ENCODE measurements around the gene ZNF787. TPM values are rescaled to one million over a fixed set of nuclear protein-coding genes. Genes with fewer than 3 reads are reported as not detected.
"Not testable (repeated sequence)": the region's sequence is repeated elsewhere in the genome, so short reads cannot be mapped to it uniquely, and the experiment has no call there.

Gene ZNF787
- total RNA-seq, 2 donors from 2014 or later = 13.4 to 18.7 TPM

- Histone ChIP-seq H3K4me1 (ENCODE audit: control insufficient read depth in 1 of 2, low read depth in 2 of 2) (peaks cover 0 to 6% of the 10 kb centered on the region in 2 donors), H3K36me3 (peaks cover 20% of the 10 kb centered on the region), H3K4me3 (no peak overlapping the region), H3K27me3 (replicated peaks; ENCODE audit: insufficient read depth) (no peaks in the 10 kb centered on the region), H3K27ac (no peak overlapping the region), H3K9me3 (no peaks in the 10 kb centered on the region)
- TF ChIP-seq, protein P1, sequence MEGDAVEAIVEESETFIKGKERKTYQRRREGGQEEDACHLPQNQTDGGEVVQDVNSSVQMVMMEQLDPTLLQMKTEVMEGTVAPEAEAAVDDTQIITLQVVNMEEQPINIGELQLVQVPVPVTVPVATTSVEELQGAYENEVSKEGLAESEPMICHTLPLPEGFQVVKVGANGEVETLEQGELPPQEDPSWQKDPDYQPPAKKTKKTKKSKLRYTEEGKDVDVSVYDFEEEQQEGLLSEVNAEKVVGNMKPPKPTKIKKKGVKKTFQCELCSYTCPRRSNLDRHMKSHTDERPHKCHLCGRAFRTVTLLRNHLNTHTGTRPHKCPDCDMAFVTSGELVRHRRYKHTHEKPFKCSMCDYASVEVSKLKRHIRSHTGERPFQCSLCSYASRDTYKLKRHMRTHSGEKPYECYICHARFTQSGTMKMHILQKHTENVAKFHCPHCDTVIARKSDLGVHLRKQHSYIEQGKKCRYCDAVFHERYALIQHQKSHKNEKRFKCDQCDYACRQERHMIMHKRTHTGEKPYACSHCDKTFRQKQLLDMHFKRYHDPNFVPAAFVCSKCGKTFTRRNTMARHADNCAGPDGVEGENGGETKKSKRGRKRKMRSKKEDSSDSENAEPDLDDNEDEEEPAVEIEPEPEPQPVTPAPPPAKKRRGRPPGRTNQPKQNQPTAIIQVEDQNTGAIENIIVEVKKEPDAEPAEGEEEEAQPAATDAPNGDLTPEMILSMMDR (IDR thresholded peaks at IDR 0.05) = no peak
- no peak for ATAC-seq (ENCODE audit: insufficient number of reproducible peaks, low FRiP score, low read depth)
- DNase-seq (ENCODE audit: low spot score) = no peak
Measured at GRCh38 chr19:56099638-56100539, 21.2 kb downstream of the ZNF787 start.

DNA sequence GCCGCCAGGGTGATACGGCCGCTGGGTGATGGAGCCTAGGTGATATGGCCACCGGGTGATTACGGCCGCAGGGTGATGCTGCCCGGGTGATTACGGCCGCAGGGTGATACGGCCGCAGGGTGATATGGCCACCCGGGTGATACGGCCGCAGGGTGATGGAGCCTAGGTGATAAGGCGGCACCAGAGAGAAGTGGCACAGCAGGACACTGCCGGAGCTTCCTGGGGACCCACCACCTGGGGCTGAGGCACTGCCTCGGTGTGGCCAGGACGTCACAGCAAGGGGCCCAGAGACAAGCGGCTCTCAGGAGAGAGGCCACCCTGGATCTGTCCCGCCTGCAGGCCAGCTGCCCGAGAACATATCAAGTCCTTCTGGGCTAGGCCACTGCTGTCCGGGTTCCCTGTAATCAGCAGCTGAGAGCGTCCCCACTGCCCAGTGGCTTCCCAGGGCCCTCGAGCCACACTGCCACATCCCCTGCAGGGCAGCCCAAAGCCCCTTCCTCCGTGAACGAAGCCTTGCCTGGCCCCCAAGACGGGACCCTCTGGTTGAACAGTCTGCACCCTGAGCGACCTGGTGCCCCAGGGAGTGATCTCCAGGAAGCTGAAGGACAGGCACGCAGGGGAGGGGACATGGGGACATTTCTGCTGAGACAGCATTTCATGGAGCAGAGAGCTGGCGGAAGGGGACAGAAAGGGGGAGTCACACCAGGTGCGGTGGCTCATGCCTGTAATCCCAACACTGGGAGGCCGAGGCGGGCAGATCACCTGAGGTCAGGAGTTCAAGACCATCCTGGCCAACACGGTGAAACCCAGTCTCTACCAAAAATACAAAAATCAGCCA lies 22.1 kb downstream of the ZNF787 start:
- DNase-seq (ENCODE audit: low spot score) = no peak
- no peak overlapping the region for H3K4me3 ChIP-seq
- ATAC-seq (ENCODE audit: insufficient number of reproducible peaks, low FRiP score, low read depth) = no peak
- TF ChIP-seq, protein P1 (IDR thresholded peaks at IDR 0.05) = no peak
- H3K9me3 ChIP-seq = no peaks in the 10 kb centered on the region
- no peak overlapping the region for H3K27ac ChIP-seq
- H3K36me3 ChIP-seq = peaks cover 20% of the 10 kb centered on the region
- H3K27me3 ChIP-seq (replicated peaks; ENCODE audit: insufficient read depth) = no peaks in the 10 kb centered on the region
- no peaks in the 10 kb centered on the region for H3K4me1 ChIP-seq (ENCODE audit: control insufficient read depth in 1 of 2, low read depth in 2 of 2)

- H3K36me3 ChIP-seq = peaks cover 20% of the 10 kb centered on the region
- ATAC-seq (ENCODE audit: insufficient number of reproducible peaks, low FRiP score, low read depth); DNase-seq (ENCODE audit: low spot score); H3K27me3 ChIP-seq (replicated peaks; ENCODE audit: insufficient read depth); H3K4me3 ChIP-seq; H3K4me1 ChIP-seq (ENCODE audit: control insufficient read depth in 1 of 2, low read depth in 2 of 2); H3K27ac ChIP-seq; H3K9me3 ChIP-seq: not testable (repeated sequence)
Measured at GRCh38 chr19:56098237-56098636, 22.9 kb downstream of the ZNF787 start.

DNA sequence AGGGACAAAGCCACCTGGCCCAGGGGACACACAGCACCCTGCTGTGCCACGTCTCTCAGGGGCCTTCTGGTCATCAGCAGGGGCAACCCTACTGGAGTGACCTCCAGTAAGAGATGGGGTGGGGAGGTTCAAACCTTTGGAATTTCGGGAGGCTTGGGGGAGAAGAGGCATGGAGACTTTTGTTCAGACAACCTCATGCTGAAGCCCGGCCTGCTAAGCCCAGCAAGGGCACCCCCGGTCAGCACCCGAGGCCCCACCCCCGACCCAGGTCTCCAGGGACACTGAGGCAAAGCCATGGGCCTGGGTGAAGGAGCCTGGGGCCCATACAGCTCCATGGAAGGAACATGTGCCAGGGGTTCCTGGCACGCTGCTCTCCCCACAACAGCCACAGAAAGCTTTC lies 23.3 kb downstream of the ZNF787 start:
- no peaks in the 10 kb centered on the region for H3K4me1 ChIP-seq (ENCODE audit: control insufficient read depth in 1 of 2, low read depth in 2 of 2)
- no peak for ATAC-seq (ENCODE audit: insufficient number of reproducible peaks, low FRiP score, low read depth)
- TF ChIP-seq, protein P1 (IDR thresholded peaks at IDR 0.05) = no peak
- no peak overlapping the region for H3K4me3 ChIP-seq
- H3K36me3 ChIP-seq = peaks cover 20% of the 10 kb centered on the region
- no peak for DNase-seq (ENCODE audit: low spot score)
- no peaks in the 10 kb centered on the region for H3K9me3 ChIP-seq
- H3K27me3 ChIP-seq (replicated peaks; ENCODE audit: insufficient read depth) = no peaks in the 10 kb centered on the region
- H3K27ac ChIP-seq = no peak overlapping the region

DNA sequence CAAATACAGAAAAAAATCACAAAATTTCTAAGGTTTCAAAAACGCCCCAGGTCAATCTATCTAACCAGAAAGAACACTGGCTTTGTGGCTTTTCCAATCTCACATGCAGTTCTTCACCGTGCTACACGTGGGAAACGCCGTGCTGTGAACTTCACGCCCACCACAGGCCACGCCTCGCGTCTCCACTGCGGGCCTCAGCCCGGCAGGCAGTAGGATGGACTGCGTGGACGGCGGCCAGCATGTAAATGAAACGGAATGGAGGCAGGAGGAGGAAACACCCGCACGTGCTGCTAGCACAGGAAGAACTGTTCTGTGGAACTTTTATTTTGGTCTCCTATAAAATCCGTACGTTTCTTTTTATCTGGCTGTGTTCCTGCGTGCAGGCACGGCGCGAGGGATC lies 23.8 kb downstream of the ZNF787 start:
- Histone ChIP-seq H3K4me3 (no peak overlapping the region), H3K4me1 (ENCODE audit: control insufficient read depth in 1 of 2, low read depth in 2 of 2) (no peaks in the 10 kb centered on the region), H3K27me3 (replicated peaks; ENCODE audit: insufficient read depth) (no peaks in the 10 kb centered on the region), H3K36me3 (peaks cover 20% of the 10 kb centered on the region), H3K9me3 (no peaks in the 10 kb centered on the region), H3K27ac (no peak overlapping the region)
- ATAC-seq (ENCODE audit: insufficient number of reproducible peaks, low FRiP score, low read depth) (no peak), DNase-seq (ENCODE audit: low spot score) (no peak)
- TF ChIP-seq, protein P1 (IDR thresholded peaks at IDR 0.05) = no peak

Measured in thoracic aorta (tissue), 2 donors.